ENCODE data around the gene UBXN7. TPM values are rescaled to one million over a fixed set of nuclear protein-coding genes. Genes with fewer than 3 reads are reported as not detected.

Gene UBXN7
- total and polyA plus RNA-seq, 10 donors, result 2.4 to 59.0 (median 25.2) TPM

GRCh38 chr3:196419386-196419785 is 12.8 kb downstream of the UBXN7 start:
- peaks cover 0 to 99% (median 41%) of the 10 kb centered on the region in 6 donors for H3K4me1 ChIP-seq
- 90 to 94% (median 93%) methylated on average over 6 of the region's 6 CpGs for WGBS, 5 donors
- no peak overlapping the region for H3K4me3 ChIP-seq
- no peaks in the 10 kb centered on the region for H3K9me3 ChIP-seq
- no peaks in the 10 kb centered on the region for H3K27me3 ChIP-seq (replicated peaks in 1 of 7)
- DNase-seq, result no peak
- intact Hi-C loops (cut with DNase I; ENCODE audit: low total_unique reads), result no loop called here
- TF ChIP-seq, protein P1, sequence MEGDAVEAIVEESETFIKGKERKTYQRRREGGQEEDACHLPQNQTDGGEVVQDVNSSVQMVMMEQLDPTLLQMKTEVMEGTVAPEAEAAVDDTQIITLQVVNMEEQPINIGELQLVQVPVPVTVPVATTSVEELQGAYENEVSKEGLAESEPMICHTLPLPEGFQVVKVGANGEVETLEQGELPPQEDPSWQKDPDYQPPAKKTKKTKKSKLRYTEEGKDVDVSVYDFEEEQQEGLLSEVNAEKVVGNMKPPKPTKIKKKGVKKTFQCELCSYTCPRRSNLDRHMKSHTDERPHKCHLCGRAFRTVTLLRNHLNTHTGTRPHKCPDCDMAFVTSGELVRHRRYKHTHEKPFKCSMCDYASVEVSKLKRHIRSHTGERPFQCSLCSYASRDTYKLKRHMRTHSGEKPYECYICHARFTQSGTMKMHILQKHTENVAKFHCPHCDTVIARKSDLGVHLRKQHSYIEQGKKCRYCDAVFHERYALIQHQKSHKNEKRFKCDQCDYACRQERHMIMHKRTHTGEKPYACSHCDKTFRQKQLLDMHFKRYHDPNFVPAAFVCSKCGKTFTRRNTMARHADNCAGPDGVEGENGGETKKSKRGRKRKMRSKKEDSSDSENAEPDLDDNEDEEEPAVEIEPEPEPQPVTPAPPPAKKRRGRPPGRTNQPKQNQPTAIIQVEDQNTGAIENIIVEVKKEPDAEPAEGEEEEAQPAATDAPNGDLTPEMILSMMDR (IDR thresholded peaks at IDR 0.05 in 8 of 11, conservative IDR thresholded peaks at IDR 0.05 in 3 of 11), result no peak
- TF ChIP-seq POLR2A (IDR thresholded peaks at IDR 0.05) (no peak), POLR2AphosphoS5 (IDR thresholded peaks at IDR 0.05) (no peak)
- no peaks in the 10 kb centered on the region for H3K36me3 ChIP-seq
- no peak overlapping the region for H3K27ac ChIP-seq

DNA sequence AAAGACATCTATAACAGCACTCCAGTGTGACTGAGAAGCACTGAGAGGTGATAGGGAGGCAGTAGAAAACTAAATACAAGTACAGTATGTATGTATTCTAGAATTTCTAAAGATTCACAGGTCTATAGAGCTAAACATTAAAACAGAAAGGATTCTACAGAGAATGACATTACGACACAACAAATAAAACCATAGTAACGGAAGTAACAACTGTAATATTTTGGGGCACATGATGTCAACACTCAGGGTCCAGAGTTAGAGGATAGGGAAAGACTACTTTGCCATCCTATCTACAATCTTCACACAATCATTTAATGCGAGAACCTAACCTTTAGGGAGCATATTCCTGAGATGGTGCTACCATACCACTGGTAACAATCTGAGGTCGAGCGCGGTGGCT is 13.6 kb downstream of the UBXN7 start:
- H3K4me1 ChIP-seq, result peaks cover 0 to 99% (median 41%) of the 10 kb centered on the region in 6 donors
- intact Hi-C loops (cut with DNase I; ENCODE audit: low total_unique reads), result no loop called here
- no peak for DNase-seq
- H3K4me3 ChIP-seq, result no peak overlapping the region
- no peaks in the 10 kb centered on the region for H3K9me3 ChIP-seq
- no peak overlapping the region for H3K27ac ChIP-seq
- no peaks in the 10 kb centered on the region for H3K36me3 ChIP-seq
- WGBS, 5 donors, result 79 to 92% (median 84%) methylated on average over 6 of the region's 6 CpGs
- TF ChIP-seq POLR2AphosphoS5 (IDR thresholded peaks at IDR 0.05), result no peak
- TF ChIP-seq, protein P1 (IDR thresholded peaks at IDR 0.05 in 8 of 11, conservative IDR thresholded peaks at IDR 0.05 in 3 of 11), result no peak
- no peak for TF ChIP-seq POLR2A (IDR thresholded peaks at IDR 0.05)
- H3K27me3 ChIP-seq (replicated peaks in 1 of 7), result no peaks in the 10 kb centered on the region

GRCh38 chr3:196414469-196414868 is 17.8 kb downstream of the UBXN7 start:
- Histone ChIP-seq H3K36me3 (no peaks in the 10 kb centered on the region), H3K27me3 (replicated peaks in 1 of 7) (no peaks in the 10 kb centered on the region), H3K9me3 (no peaks in the 10 kb centered on the region), H3K4me3 (no peak overlapping the region), H3K4me1 (peaks cover 6 to 89% (median 39%) of the 10 kb centered on the region in 6 donors), H3K27ac (no peak overlapping the region)
- no peak for DNase-seq
- TF ChIP-seq POLR2AphosphoS5 (IDR thresholded peaks at IDR 0.05) (no peak), POLR2A (IDR thresholded peaks at IDR 0.05) (no peak)
- TF ChIP-seq, protein P1 (IDR thresholded peaks at IDR 0.05 in 8 of 11, conservative IDR thresholded peaks at IDR 0.05 in 3 of 11), result no peak
- WGBS, 5 donors, result 75 to 83% (median 81%) methylated on average over 3 of the region's 3 CpGs
- intact Hi-C loops (cut with DNase I; ENCODE audit: low total_unique reads), result no loop called here

GRCh38 chr3:196412704-196413103 is 19.5 kb downstream of the UBXN7 start:
- Histone ChIP-seq H3K4me1 (peaks cover 6 to 73% (median 31%) of the 10 kb centered on the region in 6 donors), H3K27me3 (replicated peaks in 1 of 7) (no peaks in the 10 kb centered on the region), H3K27ac (no peak overlapping the region), H3K36me3 (no peaks in the 10 kb centered on the region), H3K9me3 (peaks cover 0 to 12% (median 6%) of the 10 kb centered on the region in 8 donors), H3K4me3 (no peak overlapping the region)
- TF ChIP-seq, protein P1 (IDR thresholded peaks at IDR 0.05 in 8 of 11, conservative IDR thresholded peaks at IDR 0.05 in 3 of 11), result no peak
- intact Hi-C loops (cut with DNase I; ENCODE audit: low total_unique reads), result no loop called here
- WGBS, 5 donors, result 72 to 80% (median 76%) methylated on average over 5 of the region's 5 CpGs
- DNase-seq, result no peak
